NT2/D1 (cell line): ENCODE data around the gene C2orf68.
"Not testable (repeated sequence)": the region's sequence is repeated elsewhere in the genome, so short reads cannot be mapped to it uniquely, and the experiment has no call there.

Source experiments
- DNase-seq: peaks from one replicate; pipeline ENCODE4 v3.0.0-alpha.2; 2011; ENCODE audit warnings: low read depth, low spot score
- H3K27me3 ChIP-seq: 2 replicates; pipeline ENCODE4 v1.6.0; 2011; ENCODE audit warnings: mild to moderate bottlenecking; ENCODE audit not compliant: insufficient read length, insufficient read depth
- H3K36me3 ChIP-seq: 2 replicates; pipeline ENCODE4 v1.6.1; 2011; ENCODE audit warnings: mild to moderate bottlenecking, low read length, mixed read lengths; ENCODE audit not compliant: insufficient read depth, insufficient read length
- H3K4me1 ChIP-seq: 2 replicates; pipeline ENCODE4 v1.5.1; 2011; ENCODE audit not compliant: insufficient read depth, insufficient read length
- H3K4me3 ChIP-seq: 2 replicates; pipeline ENCODE4 v1.5.1; 2011; ENCODE audit warnings: low read depth; ENCODE audit not compliant: insufficient read length
- H3K9ac ChIP-seq: 2 replicates; pipeline ENCODE4 v1.6.0; 2011; ENCODE audit warnings: low read depth; ENCODE audit not compliant: insufficient read length
- H3K9me3 ChIP-seq: 2 replicates; pipeline ENCODE4 v1.5.1; 2011; ENCODE audit warnings: mild to moderate bottlenecking, low read length; ENCODE audit not compliant: insufficient read depth
- SUZ12 ChIP-seq: IDR thresholded peaks from 2 replicates; pipeline ENCODE4 v1.6.1; 2011; ENCODE audit not compliant: insufficient read length, insufficient read depth; ENCODE audit errors: extremely low read depth
- YY1 ChIP-seq: IDR thresholded peaks from 2 replicates; pipeline ENCODE4 v1.6.1; 2011; ENCODE audit not compliant: insufficient read length, insufficient read depth
- ZNF274 ChIP-seq: IDR thresholded peaks from 2 replicates; pipeline ENCODE4 v1.6.1; 2011; ENCODE audit warnings: mild to moderate bottlenecking, low read depth, low read length

C2orf68 gene, protein sequence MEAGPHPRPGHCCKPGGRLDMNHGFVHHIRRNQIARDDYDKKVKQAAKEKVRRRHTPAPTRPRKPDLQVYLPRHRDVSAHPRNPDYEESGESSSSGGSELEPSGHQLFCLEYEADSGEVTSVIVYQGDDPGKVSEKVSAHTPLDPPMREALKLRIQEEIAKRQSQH

DNA sequence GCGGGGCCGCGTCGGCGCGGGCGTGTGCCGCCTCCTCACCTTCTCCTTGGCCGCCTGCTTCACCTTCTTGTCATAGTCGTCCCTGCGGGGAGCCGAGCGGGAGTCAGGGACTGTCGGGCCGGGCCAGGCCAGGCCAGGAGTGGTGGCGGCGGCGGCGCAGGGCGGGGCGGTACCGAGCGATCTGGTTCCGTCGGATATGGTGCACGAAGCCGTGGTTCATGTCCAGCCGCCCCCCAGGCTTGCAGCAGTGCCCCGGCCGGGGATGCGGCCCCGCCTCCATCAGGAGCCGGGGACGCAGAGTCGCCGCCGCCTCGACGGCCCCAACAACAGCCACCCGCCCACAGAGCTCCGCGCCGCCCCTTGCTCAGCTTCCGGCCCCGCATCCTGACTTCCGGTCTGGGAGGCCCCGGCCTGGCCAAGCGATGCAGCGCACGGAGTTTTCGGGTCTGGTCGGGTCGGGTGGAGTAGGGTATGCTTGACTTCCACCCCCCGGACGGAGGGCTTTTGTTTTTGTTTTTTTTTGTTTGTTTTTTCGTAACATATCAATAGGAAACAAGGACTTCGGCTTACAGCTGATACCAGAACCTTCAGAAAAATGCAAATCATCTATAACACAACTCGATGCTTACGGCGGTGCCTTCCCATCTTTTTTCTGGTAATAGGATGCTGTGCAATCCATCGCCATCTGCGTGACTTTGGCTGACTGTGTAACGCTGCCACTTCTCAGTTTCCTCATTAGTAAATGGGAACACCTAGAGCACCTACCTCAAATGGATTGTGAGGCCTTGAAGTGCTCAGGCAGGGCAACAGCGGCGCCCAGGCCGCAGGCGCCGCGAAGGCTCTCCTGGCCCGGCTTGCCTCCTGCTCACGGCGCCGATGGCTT lies at the start of gene C2orf68:
TSS of gene C2orf68 (minus strand) at position 362 of the 883 bp plus-strand sequence. CDS start at position 280, 82 bp downstream.
- H3K4me1 ChIP-seq: no peaks in the 10 kb centered on the region
- H3K36me3 ChIP-seq: peaks cover 29% of the 10 kb centered on the region
- H3K9ac ChIP-seq: peak within 1 kb of the TSS; percentile 81
- no peak for TF ChIP-seq ZNF274
- TF ChIP-seq YY1: no peak
- no peak for TF ChIP-seq SUZ12
- H3K27me3 ChIP-seq: no peaks in the 10 kb centered on the region
- H3K9me3 ChIP-seq: no peaks in the 10 kb centered on the region
- peak within 1 kb of the TSS; percentile 78 for H3K4me3 ChIP-seq
- peak; percentile 91 for DNase-seq

GRCh38 chr2:85661139-85661858 lies 49.4 kb upstream of the C2orf68 start:
- H3K9ac ChIP-seq: no peak overlapping the region

GRCh38 chr2:85660725-85661124 lies 48.9 kb upstream of the C2orf68 start:
- Histone ChIP-seq H3K9ac (no peak overlapping the region), H3K4me1 (peaks cover 2% of the 10 kb centered on the region), H3K27me3 (no peaks in the 10 kb centered on the region), H3K4me3 (no peak overlapping the region), H3K36me3 (peaks cover 8% of the 10 kb centered on the region), H3K9me3 (no peaks in the 10 kb centered on the region)
- TF ChIP-seq SUZ12: no peak
- TF ChIP-seq ZNF274: no peak
- TF ChIP-seq YY1: no peak
- no peak for DNase-seq

More at GRCh38 chr2:85661139-85661858, 49.4 kb upstream of the C2orf68 start:
- H3K27me3 ChIP-seq: no peaks in the 10 kb centered on the region
- TF ChIP-seq YY1 (no peak), ZNF274 (no peak), SUZ12 (no peak)
- peaks cover 3% of the 10 kb centered on the region for H3K36me3 ChIP-seq
- no peak for DNase-seq
- peaks cover 2% of the 10 kb centered on the region for H3K4me1 ChIP-seq
- H3K9me3 ChIP-seq: no peaks in the 10 kb centered on the region
- H3K4me3 ChIP-seq: no peak overlapping the region

- not testable (repeated sequence) for DNase-seq, H3K4me1 ChIP-seq, H3K9ac ChIP-seq, H3K27me3 ChIP-seq, H3K4me3 ChIP-seq, H3K36me3 ChIP-seq, H3K9me3 ChIP-seq
These were observed 48.4 kb upstream of the C2orf68 start for GRCh38 chr2:85660301-85660700.

- no peak for DNase-seq
- no peaks in the 10 kb centered on the region for H3K4me1 ChIP-seq
- peaks cover 8% of the 10 kb centered on the region for H3K36me3 ChIP-seq
- H3K9ac ChIP-seq: no peak overlapping the region
- no peaks in the 10 kb centered on the region for H3K27me3 ChIP-seq
- no peaks in the 10 kb centered on the region for H3K9me3 ChIP-seq
- no peak overlapping the region for H3K4me3 ChIP-seq
- TF ChIP-seq SUZ12 (no peak), ZNF274 (no peak), YY1 (no peak)
These were observed 47.6 kb upstream of the C2orf68 start for GRCh38 chr2:85659324-85659981.

GRCh38 chr2:85657399-85657798 lies 45.5 kb upstream of the C2orf68 start:
- peaks cover 20% of the 10 kb centered on the region for H3K36me3 ChIP-seq
- not testable (repeated sequence) for H3K4me3 ChIP-seq, H3K4me1 ChIP-seq, H3K9me3 ChIP-seq, H3K27me3 ChIP-seq, DNase-seq, H3K9ac ChIP-seq

DNA sequence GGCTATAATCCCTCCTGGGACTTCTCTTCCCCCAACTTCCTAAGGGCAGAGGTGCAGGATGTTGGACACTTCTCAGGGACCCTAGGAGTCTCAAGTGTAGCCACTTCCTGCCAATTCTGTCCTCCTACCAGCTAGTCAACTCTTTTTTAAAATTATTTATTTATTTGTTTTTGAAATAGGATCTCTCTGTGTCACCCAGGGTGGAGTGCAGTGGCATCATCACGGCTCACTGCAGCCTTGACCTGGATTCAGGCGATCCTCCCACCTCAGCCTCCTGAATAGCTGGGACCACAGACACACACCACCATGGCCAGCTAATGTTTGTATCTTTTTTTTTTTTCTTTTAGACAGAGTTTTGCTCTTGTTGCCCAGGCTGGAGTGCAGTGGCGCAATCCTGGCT lies 44.6 kb upstream of the C2orf68 start:
- no peak for DNase-seq
- no peaks in the 10 kb centered on the region for H3K9me3 ChIP-seq

More for the DNA sequence above, 44.6 kb upstream of the C2orf68 start:
- Histone ChIP-seq H3K4me3 (no peak overlapping the region), H3K9ac (no peak overlapping the region), H3K36me3 (peaks cover 26% of the 10 kb centered on the region), H3K4me1 (no peaks in the 10 kb centered on the region), H3K27me3 (no peaks in the 10 kb centered on the region)
- no peak for TF ChIP-seq SUZ12
- TF ChIP-seq YY1: no peak
- TF ChIP-seq ZNF274: no peak
